Muscle of leg (tissue), 11 donors: ENCODE measurements around the gene SLC2A1. TPM values are rescaled to one million over a fixed set of nuclear protein-coding genes. Genes with fewer than 3 reads are reported as not detected.

Experiments
- DNase-seq: peaks from one replicate; pipeline ENCODE4 v3.0.0; 2013
- H3K27ac ChIP-seq: one replicate; pipeline ENCODE4 v1.5.1; 2013; ENCODE audit warnings: mild to moderate bottlenecking, low read length, control low read depth
- H3K27me3 ChIP-seq: one replicate; pipeline ENCODE4 v1.6.1; 2013; ENCODE audit warnings: low read length; ENCODE audit not compliant: control insufficient read depth, insufficient read depth
- H3K36me3 ChIP-seq: one replicate; pipeline ENCODE4 v1.6.1; 2013; ENCODE audit warnings: low read length; ENCODE audit not compliant: control insufficient read depth, insufficient read depth
- H3K4me1 ChIP-seq: one replicate; pipeline ENCODE4 v1.6.1; 2013; ENCODE audit warnings: low read length; ENCODE audit not compliant: control insufficient read depth, insufficient read depth
- H3K4me3 ChIP-seq: one replicate; pipeline ENCODE4 v1.5.1; 2013; ENCODE audit warnings: low read length, control low read depth
- H3K9me3 ChIP-seq: replicated peaks from 2 replicates; pipeline ENCODE4 v1.6.1; 2013; ENCODE audit warnings: low read depth, low read length; ENCODE audit not compliant: control insufficient read depth
- WGBS: methylation state at CpG from one replicate; pipeline ENCODE4 v1.1.5; 2013; ENCODE audit warnings: missing lambda C conversion rate; ENCODE audit not compliant: insufficient coverage; 5-methylcytosine and 5-hydroxymethylcytosine counted together
- polyA plus RNA-seq, 8 donors: library from polyadenylated mRNA; unstranded; fragments of 120-200 nt; gene quantifications; one replicate each; pipeline versions ENCODE4 v1.2.1 to v1.2.3, GENCODE V29; 2013; ENCODE audit warnings: inconsistent platforms in 1 of 8, low replicate concordance in 1 of 8; ENCODE audit not compliant: insufficient read length in 8 of 8, insufficient read depth in 1 of 8
- total RNA-seq: library from RNA; stranded (reverse); fragments of 120-200 nt; gene quantifications from one replicate; pipeline ENCODE4 v1.2.4, GENCODE V29; 2013

SLC2A1 gene
- total and polyA plus RNA-seq, 9 donors, result 15.9 to 43.7 (median 18.6) TPM

- no peaks in the 10 kb centered on the region for H3K27me3 ChIP-seq
- H3K36me3 ChIP-seq, result no peaks in the 10 kb centered on the region
- H3K27ac ChIP-seq, result no peak overlapping the region
- DNase-seq, result no peak
- no peaks in the 10 kb centered on the region for H3K9me3 ChIP-seq
- H3K4me1 ChIP-seq, result peaks cover 21% of the 10 kb centered on the region
- 90% methylated on average over 2 of the region's 5 CpGs for WGBS
- no peak overlapping the region for H3K4me3 ChIP-seq
Observed at GRCh38 chr1:42950116-42950481, 8.6 kb downstream of the SLC2A1 start.

GRCh38 chr1:42949312-42950115, 9.2 kb downstream of the SLC2A1 start:
- no peaks in the 10 kb centered on the region for H3K36me3 ChIP-seq
- DNase-seq, result no peak
- H3K4me3 ChIP-seq, result no peak overlapping the region
- no peak overlapping the region for H3K27ac ChIP-seq
- no peaks in the 10 kb centered on the region for H3K9me3 ChIP-seq
- H3K27me3 ChIP-seq, result no peaks in the 10 kb centered on the region
- peaks cover 21% of the 10 kb centered on the region for H3K4me1 ChIP-seq
- WGBS, result 58% methylated on average over 4 of the region's 9 CpGs

GRCh38 chr1:42947965-42948732, 10.5 kb downstream of the SLC2A1 start:
- Histone ChIP-seq H3K4me3 (no peak overlapping the region), H3K36me3 (no peaks in the 10 kb centered on the region), H3K9me3 (no peaks in the 10 kb centered on the region), H3K27ac (no peak overlapping the region), H3K4me1 (peaks cover 30% of the 10 kb centered on the region), H3K27me3 (no peaks in the 10 kb centered on the region)
- DNase-seq, result no peak
- WGBS, result 82% methylated on average over 5 of the region's 13 CpGs

GRCh38 chr1:42947117-42947516, 11.6 kb downstream of the SLC2A1 start:
- WGBS, result no CpG with 5 or more reads among the region's 4 CpGs
- Histone ChIP-seq H3K9me3 (no peaks in the 10 kb centered on the region), H3K36me3 (peaks cover 4% of the 10 kb centered on the region), H3K4me1 (peaks cover 29% of the 10 kb centered on the region), H3K4me3 (no peak overlapping the region), H3K27ac (no peak overlapping the region), H3K27me3 (no peaks in the 10 kb centered on the region)
- DNase-seq, result no peak

GRCh38 chr1:42946120-42946898, 12.4 kb downstream of the SLC2A1 start:
- Histone ChIP-seq H3K27me3 (no peaks in the 10 kb centered on the region), H3K9me3 (no peaks in the 10 kb centered on the region), H3K36me3 (peaks cover 5% of the 10 kb centered on the region), H3K4me1 (peaks cover 37% of the 10 kb centered on the region), H3K27ac (no peak overlapping the region), H3K4me3 (no peak overlapping the region)
- WGBS, result 63% methylated on average over 10 of the region's 10 CpGs
- no peak for DNase-seq

GRCh38 chr1:42945164-42945563, 13.5 kb downstream of the SLC2A1 start:
- DNase-seq, result no peak
- Histone ChIP-seq H3K9me3 (no peaks in the 10 kb centered on the region), H3K27ac (no peak overlapping the region), H3K27me3 (no peaks in the 10 kb centered on the region), H3K4me3 (no peak overlapping the region), H3K36me3 (peaks cover 5% of the 10 kb centered on the region), H3K4me1 (peaks cover 44% of the 10 kb centered on the region)
- 94% methylated on average over 2 of the region's 6 CpGs for WGBS

GRCh38 chr1:42944246-42944928, 14.3 kb downstream of the SLC2A1 start:
- no peak overlapping the region for H3K27ac ChIP-seq
- DNase-seq, result no peak
- H3K4me3 ChIP-seq, result no peak overlapping the region
- H3K9me3 ChIP-seq, result no peaks in the 10 kb centered on the region
- no peaks in the 10 kb centered on the region for H3K27me3 ChIP-seq
- 62% methylated on average over 4 of the region's 9 CpGs for WGBS
- H3K4me1 ChIP-seq, result peaks cover 40% of the 10 kb centered on the region
- peaks cover 5% of the 10 kb centered on the region for H3K36me3 ChIP-seq

GRCh38 chr1:42943728-42944127, 14.9 kb downstream of the SLC2A1 start:
- H3K4me3 ChIP-seq, result no peak overlapping the region
- H3K27me3 ChIP-seq, result no peaks in the 10 kb centered on the region
- 78% methylated on average over 3 of the region's 6 CpGs for WGBS
- H3K4me1 ChIP-seq, result peaks cover 40% of the 10 kb centered on the region
- H3K9me3 ChIP-seq, result no peaks in the 10 kb centered on the region
- H3K36me3 ChIP-seq, result peaks cover 8% of the 10 kb centered on the region
- DNase-seq, result no peak
- H3K27ac ChIP-seq, result no peak overlapping the region

- Histone ChIP-seq H3K27me3 (no peaks in the 10 kb centered on the region), H3K4me3 (no peak overlapping the region), H3K27ac (no peak overlapping the region), H3K9me3 (no peaks in the 10 kb centered on the region), H3K4me1 (peaks cover 40% of the 10 kb centered on the region), H3K36me3 (peaks cover 12% of the 10 kb centered on the region)
- DNase-seq, result no peak
- WGBS, result 89% methylated on average over 6 of the region's 7 CpGs
Observed at GRCh38 chr1:42943166-42943565, 15.5 kb downstream of the SLC2A1 start.
